Measurements from ENCODE around the gene F5.
A peak's percentile ranks its signal among the peaks of the same experiment; 100 is the strongest.

Gene F5

DNA sequence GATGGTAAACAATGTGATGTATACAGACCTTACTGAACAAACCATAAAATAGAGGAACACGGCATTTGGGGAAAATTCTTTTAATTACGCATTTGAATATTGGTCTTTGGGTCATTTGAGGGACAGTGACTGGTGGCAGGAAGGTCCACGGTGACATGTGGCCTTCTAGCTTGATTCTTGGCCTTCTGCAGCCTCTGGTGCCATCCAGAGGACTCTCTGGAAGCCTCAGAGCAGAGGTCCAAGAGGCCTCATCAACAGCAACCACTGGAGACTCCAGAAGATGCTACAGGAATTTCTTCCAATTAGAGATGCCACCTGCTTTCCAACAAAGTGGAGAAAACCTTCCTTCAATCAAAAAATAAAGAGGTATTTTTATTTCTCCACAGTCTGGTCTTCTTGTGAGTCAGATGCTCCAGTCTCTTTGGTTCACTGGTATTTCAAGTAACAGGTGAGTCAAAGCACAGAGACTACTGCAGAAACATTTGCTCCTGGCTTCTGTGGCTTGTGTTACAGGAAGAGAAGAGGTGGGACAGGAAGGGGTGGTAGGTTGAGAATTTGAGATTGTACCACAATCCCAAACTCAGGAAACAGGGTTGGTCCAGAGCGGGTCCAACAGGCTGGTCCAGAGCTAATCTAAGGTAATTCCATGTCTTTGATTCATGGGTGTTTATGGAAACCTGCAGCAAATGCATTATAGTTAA, 2.7 kb upstream of the F5 start:
- H2AFZ ChIP-seq (ENCODE audit: low read depth, low read length, severe bottlenecking) = no peak overlapping the region
- H3K27ac ChIP-seq (ENCODE audit: low read depth, low read length) = no peak overlapping the region
- no peaks in the 10 kb centered on the region for H3K27me3 ChIP-seq (ENCODE audit: low read length)
- H3K79me2 ChIP-seq (ENCODE audit: insufficient read depth, low read length) = no peaks in the 10 kb centered on the region
- no peaks in the 10 kb centered on the region for H3K9me2 ChIP-seq (replicated peaks; ENCODE audit: insufficient read depth, low read length)
- H3K9me3 ChIP-seq (ENCODE audit: insufficient read depth, low read length) = no peaks in the 10 kb centered on the region
- H3K9ac ChIP-seq (ENCODE audit: low read length) = no peak overlapping the region
- H3K36me3 ChIP-seq (ENCODE audit: low read length) = no peaks in the 10 kb centered on the region
- H4K20me1 ChIP-seq (ENCODE audit: low read depth, low read length) = no peaks in the 10 kb centered on the region
- H3K4me2 ChIP-seq (ENCODE audit: low read depth, low read length, poor library complexity, severe bottlenecking) = no peak overlapping the region
- TF ChIP-seq, protein P1, sequence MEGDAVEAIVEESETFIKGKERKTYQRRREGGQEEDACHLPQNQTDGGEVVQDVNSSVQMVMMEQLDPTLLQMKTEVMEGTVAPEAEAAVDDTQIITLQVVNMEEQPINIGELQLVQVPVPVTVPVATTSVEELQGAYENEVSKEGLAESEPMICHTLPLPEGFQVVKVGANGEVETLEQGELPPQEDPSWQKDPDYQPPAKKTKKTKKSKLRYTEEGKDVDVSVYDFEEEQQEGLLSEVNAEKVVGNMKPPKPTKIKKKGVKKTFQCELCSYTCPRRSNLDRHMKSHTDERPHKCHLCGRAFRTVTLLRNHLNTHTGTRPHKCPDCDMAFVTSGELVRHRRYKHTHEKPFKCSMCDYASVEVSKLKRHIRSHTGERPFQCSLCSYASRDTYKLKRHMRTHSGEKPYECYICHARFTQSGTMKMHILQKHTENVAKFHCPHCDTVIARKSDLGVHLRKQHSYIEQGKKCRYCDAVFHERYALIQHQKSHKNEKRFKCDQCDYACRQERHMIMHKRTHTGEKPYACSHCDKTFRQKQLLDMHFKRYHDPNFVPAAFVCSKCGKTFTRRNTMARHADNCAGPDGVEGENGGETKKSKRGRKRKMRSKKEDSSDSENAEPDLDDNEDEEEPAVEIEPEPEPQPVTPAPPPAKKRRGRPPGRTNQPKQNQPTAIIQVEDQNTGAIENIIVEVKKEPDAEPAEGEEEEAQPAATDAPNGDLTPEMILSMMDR (IDR thresholded peaks at IDR 0.05; ENCODE audit: insufficient read depth, low read length, poor library complexity, severe bottlenecking) = no peak
- no peak for TF ChIP-seq EZH2phosphoT487 (conservative IDR thresholded peaks at IDR 0.05; ENCODE audit: low read length)
- H3F3A ChIP-seq (ENCODE audit: insufficient read depth) = no peaks in the 10 kb centered on the region
- H3K4me3 ChIP-seq (ENCODE audit: insufficient read depth, low read length, poor library complexity, severe bottlenecking) = no peak overlapping the region

DNA sequence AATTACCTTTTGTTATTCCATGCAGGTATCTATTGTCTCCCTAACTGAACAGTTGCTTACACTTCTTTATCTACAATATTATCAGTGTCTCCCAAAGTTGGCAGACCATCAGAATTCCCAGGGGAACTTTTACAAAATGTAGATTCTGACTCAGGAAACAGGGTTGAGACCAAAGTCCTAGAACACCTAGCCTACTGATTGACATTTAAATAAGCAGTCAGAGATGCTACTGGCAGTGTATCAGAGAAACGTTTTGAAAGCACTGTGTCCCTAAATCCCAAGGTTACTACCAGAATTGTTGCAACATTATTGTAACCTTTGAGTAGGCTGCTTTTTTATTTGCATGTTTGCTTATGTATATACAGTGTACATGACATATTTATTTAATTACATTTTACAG, 1.8 kb upstream of the F5 start:
- Histone ChIP-seq H3K9me3 (ENCODE audit: insufficient read depth, low read length) (no peaks in the 10 kb centered on the region), H4K20me1 (ENCODE audit: low read depth, low read length) (no peaks in the 10 kb centered on the region), H3K27me3 (ENCODE audit: low read length) (no peaks in the 10 kb centered on the region), H3K27ac (ENCODE audit: low read depth, low read length) (no peak overlapping the region), H3F3A (ENCODE audit: insufficient read depth) (no peaks in the 10 kb centered on the region), H3K4me2 (ENCODE audit: low read depth, low read length, poor library complexity, severe bottlenecking) (no peak overlapping the region), H3K4me3 (ENCODE audit: insufficient read depth, low read length, poor library complexity, severe bottlenecking) (no peak overlapping the region), H3K36me3 (ENCODE audit: low read length) (no peaks in the 10 kb centered on the region), H3K79me2 (ENCODE audit: insufficient read depth, low read length) (no peaks in the 10 kb centered on the region), H3K9me2 (replicated peaks; ENCODE audit: insufficient read depth, low read length) (no peaks in the 10 kb centered on the region), H2AFZ (ENCODE audit: low read depth, low read length, severe bottlenecking) (no peak overlapping the region), H3K9ac (ENCODE audit: low read length) (no peak overlapping the region)
- TF ChIP-seq EZH2phosphoT487 (conservative IDR thresholded peaks at IDR 0.05; ENCODE audit: low read length) = no peak
- TF ChIP-seq, protein P1 (IDR thresholded peaks at IDR 0.05; ENCODE audit: insufficient read depth, low read length, poor library complexity, severe bottlenecking) = no peak

DNA sequence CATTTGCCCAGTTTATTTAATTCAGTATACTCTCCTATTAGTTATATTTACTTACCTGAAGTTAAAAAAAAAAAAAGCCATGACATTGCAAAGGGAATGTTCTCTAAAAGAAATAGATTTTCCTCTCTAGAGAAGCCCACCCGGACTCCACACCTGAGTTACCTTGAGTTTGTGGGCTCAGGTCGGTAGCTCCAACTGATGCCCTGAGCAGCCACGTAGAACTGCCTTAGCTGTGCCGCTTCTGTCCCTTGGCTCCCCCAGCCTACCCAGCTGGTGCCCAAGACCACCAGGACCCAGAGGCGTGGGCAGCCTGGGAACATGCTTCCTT, 250 bp downstream of the F5 start:
- Histone ChIP-seq H3K27ac (ENCODE audit: low read depth, low read length) (no peak overlapping the region), H3K4me2 (ENCODE audit: low read depth, low read length, poor library complexity, severe bottlenecking) (peak overlapping the region; percentile 18), H3K27me3 (ENCODE audit: low read length) (no peaks in the 10 kb centered on the region), H3K9ac (ENCODE audit: low read length) (no peak overlapping the region), H2AFZ (ENCODE audit: low read depth, low read length, severe bottlenecking) (no peak overlapping the region), H3K4me3 (ENCODE audit: insufficient read depth, low read length, poor library complexity, severe bottlenecking) (no peak overlapping the region), H3K36me3 (ENCODE audit: low read length) (no peaks in the 10 kb centered on the region), H4K20me1 (ENCODE audit: low read depth, low read length) (no peaks in the 10 kb centered on the region), H3K79me2 (ENCODE audit: insufficient read depth, low read length) (no peaks in the 10 kb centered on the region), H3K9me2 (replicated peaks; ENCODE audit: insufficient read depth, low read length) (no peaks in the 10 kb centered on the region), H3F3A (ENCODE audit: insufficient read depth) (no peaks in the 10 kb centered on the region), H3K9me3 (ENCODE audit: insufficient read depth, low read length) (no peaks in the 10 kb centered on the region)
- TF ChIP-seq, protein P1 (IDR thresholded peaks at IDR 0.05; ENCODE audit: insufficient read depth, low read length, poor library complexity, severe bottlenecking) = no peak
- no peak for TF ChIP-seq EZH2phosphoT487 (conservative IDR thresholded peaks at IDR 0.05; ENCODE audit: low read length)
